K562 (cell line): ENCODE measurements around the gene GUK1. TPM values are rescaled to one million over a fixed set of nuclear protein-coding genes. Genes with fewer than 3 reads are reported as not detected.

Source experiments
- ARNT ChIP-seq, 2 experiments: fragments of 450-650 bp; IDR thresholded peaks; 2 replicates each; pipeline ENCODE4 v1.6.1; 2016; ENCODE audit warnings: mild to moderate bottlenecking in 1 of 2
- ATF7 ChIP-seq: fragments of 450-650 bp; IDR thresholded peaks from 2 replicates; pipeline ENCODE4 v1.7.1; 2014; ENCODE audit warnings: mild to moderate bottlenecking, moderate library complexity
- BRD4 ChIP-seq: fragments of 200-600 bp; sonication (generic); IDR thresholded peaks from 2 replicates; pipeline ENCODE4 v1.6.1; 2017; ENCODE audit warnings: inconsistent platforms
- BRF1 ChIP-seq: IDR thresholded peaks from 3 replicates; pipeline ENCODE4 v1.6.1; 2011; ENCODE audit warnings: borderline replicate concordance, mild to moderate bottlenecking; ENCODE audit not compliant: insufficient read length; ENCODE audit errors: extremely low read depth
- CBX3 ChIP-seq, 2 experiments: IDR thresholded peaks; 1 replicate in 1 of 2; 2 replicates in 1 of 2; pipeline ENCODE4 v1.6.1; 2012; ENCODE audit warnings: inconsistent platforms in 2 of 2, low read length in 2 of 2, borderline replicate concordance in 1 of 2, control low read depth in 1 of 2
- CREB1 ChIP-seq, 2 experiments: sonication (generic) in 1 of 2; formaldehyde crosslinking in 1 of 2; IDR thresholded peaks; 2 replicates each; pipeline versions ENCODE4 v1.6.1 to v1.8.0; 2012 to 2022; ENCODE audit warnings: inconsistent platforms in 1 of 2, mild to moderate bottlenecking in 1 of 2, missing genetic modification reagents in 1 of 2, moderate library complexity in 1 of 2
- CSDE1 ChIP-seq, 2 experiments: fragments of 450-650 bp; IDR thresholded peaks; 2 replicates each; pipeline ENCODE4 v1.6.1; 2016; ENCODE audit warnings: mild to moderate bottlenecking in 1 of 2
- NFE2L1 ChIP-seq: fragments of 450-650 bp; IDR thresholded peaks from 2 replicates; pipeline ENCODE4 v1.6.1; 2016; ENCODE audit warnings: missing genetic modification characterization, low read depth, mild to moderate bottlenecking, missing compliant biosample characterization, moderate library complexity, borderline replicate concordance
- STAT5B ChIP-seq: fragments of 250-450 bp; sonication (Bioruptor Pico); IDR thresholded peaks from 2 replicates; pipeline ENCODE4 v1.8.0; 2021; ENCODE audit warnings: mild to moderate bottlenecking, inconsistent platforms
- U2AF2 ChIP-seq: fragments of 200-400 bp; formaldehyde crosslinking; optimal IDR thresholded peaks from 2 replicates; pipeline ENCODE3; 2017; ENCODE audit warnings: low read depth, mild to moderate bottlenecking, low read length
- ZBTB11 ChIP-seq, 3 experiments: fragments of 200-800 bp in 1 of 3; fragments of 250-450 bp in 1 of 3; fragments of 450-650 bp in 1 of 3; sonication (Bioruptor Pico) in 1 of 3; sonication (Bioruptor generic) in 1 of 3; formaldehyde crosslinking in 1 of 3; IDR thresholded peaks; 2 replicates each; pipeline versions ENCODE4 v1.6.1 to v1.8.0; 2016 to 2022; ENCODE audit warnings: mild to moderate bottlenecking in 2 of 3, missing genetic modification characterization in 2 of 3, missing compliant biosample characterization in 1 of 3, moderate library complexity in 1 of 3
- ZNF253 ChIP-seq: fragments of 250-450 bp; sonication (Bioruptor Pico); conservative IDR thresholded peaks from 2 replicates; pipeline ENCODE4 v1.6.1; 2021; ENCODE audit warnings: mild to moderate bottlenecking
- ZNF324 ChIP-seq: fragments of 250-450 bp; sonication (Bioruptor Pico); IDR thresholded peaks from 2 replicates; pipeline ENCODE4 v1.4.0; 2020; ENCODE audit warnings: mild to moderate bottlenecking
- ZNF778 ChIP-seq: fragments of 450-650 bp; formaldehyde crosslinking; IDR thresholded peaks from 2 replicates; pipeline ENCODE4 v1.4.0; 2020; ENCODE audit warnings: mild to moderate bottlenecking, moderate library complexity
- polyA plus RNA-seq, 8 experiments: library from polyadenylated mRNA; depleted of rRNA in 4 of 8; stranded (reverse) in 5 of 8; unstranded in 3 of 8; fragments of >200 nt; fragmentation: Nextera tagmentation in 2 of 8; fragmentation: Illumina TruSeq in 1 of 8; extraction: Ambion mirVana in 2 of 8; extraction: Trizol in 1 of 8; gene quantifications; 2 replicates each; pipeline versions ENCODE4 v1.2.1 to v1.2.3, GENCODE V29; 2011 to 2014; ENCODE audit warnings: inconsistent platforms in 1 of 8, missing spikeins in 1 of 8
- total RNA-seq, 7 experiments: library from RNA; depleted of rRNA in 6 of 7; stranded (reverse); fragments of >200 nt in 6 of 7; fragmentation: Illumina TruSeq in 2 of 7; extraction: Trizol in 2 of 7; gene quantifications; 2 replicates each; pipeline versions ENCODE4 v1.2.1 to v1.2.3, GENCODE V29; 2011 to 2021; ENCODE audit warnings: low replicate concordance in 1 of 7
- TF ChIP-seq, protein P1 (sequence below): fragments of 450-650 bp; IDR thresholded peaks from 2 replicates; pipeline ENCODE4 v1.6.1; 2017; ENCODE audit warnings: antibody characterized with exemption, mild to moderate bottlenecking
- TF ChIP-seq, protein P2 (sequence below): fragments of 250-450 bp; sonication (Bioruptor Pico); IDR thresholded peaks from 2 replicates; pipeline ENCODE4 v1.4.0; 2020; ENCODE audit warnings: mild to moderate bottlenecking, moderate library complexity

The GUK1 gene
- total and polyA plus RNA-seq, 9 of the 15 experiments (the other 6 are each of a cell fraction or from before 2014, with no cell fraction given): 7.0 to 331 (median 132) TPM

GRCh38 chr1:228166170-228166936 is 26.3 kb downstream of the GUK1 start (continued):
- TF ChIP-seq CSDE1 (IDR thresholded peaks at IDR 0.05) (no peak), ARNT (IDR thresholded peaks at IDR 0.05) (no peak), U2AF2 (no peak), CBX3 (IDR thresholded peaks at IDR 0.05; ENCODE audit: borderline replicate concordance in 1 of 2, low read length in 2 of 2) (no peak; a peak in 1 of 3 replicates), ZNF324 (CRISPR knock-in tag) (no peak), STAT5B (CRISPR knock-in tag) (no peak), BRD4 (no peak), ATF7 (no peak), CREB1 (IDR thresholded peaks at IDR 0.05) (peak; percentile 66), CREB1 (CRISPR knock-in tag; IDR thresholded peaks at IDR 0.05) (no peak), ZNF778 (CRISPR knock-in tag) (no peak), ZNF253 (CRISPR knock-in tag) (no peak), NFE2L1 (no peak), BRF1 (no peak), ZBTB11 (CRISPR knock-in tag; IDR thresholded peaks at IDR 0.05) (no peak; a peak in 1 of 6 replicates)
- TF ChIP-seq, protein P1, sequence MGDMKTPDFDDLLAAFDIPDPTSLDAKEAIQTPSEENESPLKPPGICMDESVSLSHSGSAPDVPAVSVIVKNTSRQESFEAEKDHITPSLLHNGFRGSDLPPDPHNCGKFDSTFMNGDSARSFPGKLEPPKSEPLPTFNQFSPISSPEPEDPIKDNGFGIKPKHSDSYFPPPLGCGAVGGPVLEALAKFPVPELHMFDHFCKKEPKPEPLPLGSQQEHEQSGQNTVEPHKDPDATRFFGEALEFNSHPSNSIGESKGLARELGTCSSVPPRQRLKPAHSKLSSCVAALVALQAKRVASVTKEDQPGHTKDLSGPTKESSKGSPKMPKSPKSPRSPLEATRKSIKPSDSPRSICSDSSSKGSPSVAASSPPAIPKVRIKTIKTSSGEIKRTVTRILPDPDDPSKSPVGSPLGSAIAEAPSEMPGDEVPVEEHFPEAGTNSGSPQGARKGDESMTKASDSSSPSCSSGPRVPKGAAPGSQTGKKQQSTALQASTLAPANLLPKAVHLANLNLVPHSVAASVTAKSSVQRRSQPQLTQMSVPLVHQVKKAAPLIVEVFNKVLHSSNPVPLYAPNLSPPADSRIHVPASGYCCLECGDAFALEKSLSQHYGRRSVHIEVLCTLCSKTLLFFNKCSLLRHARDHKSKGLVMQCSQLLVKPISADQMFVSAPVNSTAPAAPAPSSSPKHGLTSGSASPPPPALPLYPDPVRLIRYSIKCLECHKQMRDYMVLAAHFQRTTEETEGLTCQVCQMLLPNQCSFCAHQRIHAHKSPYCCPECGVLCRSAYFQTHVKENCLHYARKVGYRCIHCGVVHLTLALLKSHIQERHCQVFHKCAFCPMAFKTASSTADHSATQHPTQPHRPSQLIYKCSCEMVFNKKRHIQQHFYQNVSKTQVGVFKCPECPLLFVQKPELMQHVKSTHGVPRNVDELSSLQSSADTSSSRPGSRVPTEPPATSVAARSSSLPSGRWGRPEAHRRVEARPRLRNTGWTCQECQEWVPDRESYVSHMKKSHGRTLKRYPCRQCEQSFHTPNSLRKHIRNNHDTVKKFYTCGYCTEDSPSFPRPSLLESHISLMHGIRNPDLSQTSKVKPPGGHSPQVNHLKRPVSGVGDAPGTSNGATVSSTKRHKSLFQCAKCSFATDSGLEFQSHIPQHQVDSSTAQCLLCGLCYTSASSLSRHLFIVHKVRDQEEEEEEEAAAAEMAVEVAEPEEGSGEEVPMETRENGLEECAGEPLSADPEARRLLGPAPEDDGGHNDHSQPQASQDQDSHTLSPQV: no peak
- TF ChIP-seq, protein P2, sequence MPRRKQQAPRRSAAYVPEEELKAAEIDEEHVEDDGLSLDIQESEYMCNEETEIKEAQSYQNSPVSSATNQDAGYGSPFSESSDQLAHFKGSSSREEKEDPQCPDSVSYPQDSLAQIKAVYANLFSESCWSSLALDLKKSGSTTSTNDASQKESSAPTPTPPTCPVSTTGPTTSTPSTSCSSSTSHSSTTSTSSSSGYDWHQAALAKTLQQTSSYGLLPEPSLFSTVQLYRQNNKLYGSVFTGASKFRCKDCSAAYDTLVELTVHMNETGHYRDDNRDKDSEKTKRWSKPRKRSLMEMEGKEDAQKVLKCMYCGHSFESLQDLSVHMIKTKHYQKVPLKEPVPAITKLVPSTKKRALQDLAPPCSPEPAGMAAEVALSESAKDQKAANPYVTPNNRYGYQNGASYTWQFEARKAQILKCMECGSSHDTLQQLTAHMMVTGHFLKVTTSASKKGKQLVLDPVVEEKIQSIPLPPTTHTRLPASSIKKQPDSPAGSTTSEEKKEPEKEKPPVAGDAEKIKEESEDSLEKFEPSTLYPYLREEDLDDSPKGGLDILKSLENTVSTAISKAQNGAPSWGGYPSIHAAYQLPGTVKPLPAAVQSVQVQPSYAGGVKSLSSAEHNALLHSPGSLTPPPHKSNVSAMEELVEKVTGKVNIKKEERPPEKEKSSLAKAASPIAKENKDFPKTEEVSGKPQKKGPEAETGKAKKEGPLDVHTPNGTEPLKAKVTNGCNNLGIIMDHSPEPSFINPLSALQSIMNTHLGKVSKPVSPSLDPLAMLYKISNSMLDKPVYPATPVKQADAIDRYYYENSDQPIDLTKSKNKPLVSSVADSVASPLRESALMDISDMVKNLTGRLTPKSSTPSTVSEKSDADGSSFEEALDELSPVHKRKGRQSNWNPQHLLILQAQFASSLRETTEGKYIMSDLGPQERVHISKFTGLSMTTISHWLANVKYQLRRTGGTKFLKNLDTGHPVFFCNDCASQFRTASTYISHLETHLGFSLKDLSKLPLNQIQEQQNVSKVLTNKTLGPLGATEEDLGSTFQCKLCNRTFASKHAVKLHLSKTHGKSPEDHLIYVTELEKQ (CRISPR knock-in tag): no peak
